PC-9 (cell line): ENCODE results near the gene MVP. TPM values are rescaled to one million over a fixed set of nuclear protein-coding genes. Genes with fewer than 3 reads are reported as not detected.

Source experiments
- BruUV-seq: library from RNA; stranded (reverse); fragments of 400-500 nt; replicated peaks from 2 replicates; lab custom pipeline; 2021; lab: Mats Ljungman, UMichigan
- CTCF ChIA-PET: fragments of 300-600 bp; sonication (Branson Sonifier 250); formaldehyde crosslinking; loops from one replicate; lab custom pipeline; 2022; ENCODE audit warnings: antibody characterized with exemption; lab: Charles Lee
- POLR2A ChIA-PET: fragments of 300-600 bp; sonication (Branson Sonifier 250); formaldehyde crosslinking; loops from one replicate; lab custom pipeline; 2022; ENCODE audit warnings: antibody characterized with exemption; ENCODE audit not compliant: unreplicated experiment; lab: Charles Lee
- DNase-seq, 2 experiments: peaks; one replicate each; pipeline versions ENCODE4 v3.0.0 to v3.0.0-alpha.2; 2015 to 2022; ENCODE audit warnings: mixed read lengths in 1 of 2
- H2AFZ ChIP-seq: fragments of 200-600 bp; sonication (generic); 2 replicates; pipeline ENCODE4 v1.8.1; 2017; ENCODE audit warnings: antibody characterized with exemption
- H3F3A ChIP-seq: fragments of 200-600 bp; sonication (generic); 2 replicates; pipeline ENCODE4 v1.8.1; 2017; ENCODE audit warnings: antibody characterized with exemption, mild to moderate bottlenecking, low read depth; ENCODE audit not compliant: insufficient read depth
- H3K27ac ChIP-seq: fragments of 200-600 bp; sonication (generic); 2 replicates; pipeline ENCODE4 v1.6.1; 2016; ENCODE audit warnings: mixed run types
- H3K27me3 ChIP-seq: fragments of 200-600 bp; sonication (generic); 2 replicates; pipeline ENCODE4 v1.6.1; 2016; ENCODE audit warnings: low read depth, mixed run types; ENCODE audit not compliant: insufficient read depth
- H3K36me3 ChIP-seq: fragments of 200-600 bp; sonication (generic); 2 replicates; pipeline ENCODE4 v1.6.1; 2016; ENCODE audit warnings: low read depth, mixed run types
- H3K4me1 ChIP-seq: fragments of 200-600 bp; sonication (generic); replicated peaks from 2 replicates; pipeline ENCODE4 v1.6.1; 2016; ENCODE audit warnings: mixed run types; ENCODE audit not compliant: insufficient read depth
- H3K4me2 ChIP-seq: fragments of 200-600 bp; sonication (generic); 2 replicates; pipeline ENCODE4 v1.6.1; 2017; ENCODE audit warnings: mixed run types
- H3K4me3 ChIP-seq: fragments of 200-600 bp; sonication (generic); 2 replicates; pipeline ENCODE4 v1.6.1; 2016; ENCODE audit warnings: mixed run types
- H3K79me2 ChIP-seq: fragments of 200-600 bp; sonication (generic); 2 replicates; pipeline ENCODE4 v1.6.1; 2017; ENCODE audit warnings: low read depth, mixed run types
- H3K9me2 ChIP-seq: fragments of 200-600 bp; sonication (generic); 2 replicates; pipeline ENCODE4 v1.8.1; 2017; ENCODE audit warnings: mild to moderate bottlenecking; ENCODE audit not compliant: insufficient read depth
- H3K9me3 ChIP-seq: fragments of 200-600 bp; sonication (generic); 2 replicates; pipeline ENCODE4 v1.8.1; 2016; ENCODE audit warnings: low read depth; ENCODE audit not compliant: insufficient read depth
- H4K20me1 ChIP-seq: fragments of 200-600 bp; sonication (generic); 2 replicates; pipeline ENCODE4 v1.8.1; 2017; ENCODE audit not compliant: insufficient read depth
- EZH2 ChIP-seq: fragments of 200-600 bp; sonication (generic); IDR thresholded peaks from 2 replicates; pipeline ENCODE4 v1.8.0; 2017; ENCODE audit warnings: antibody characterized with exemption, low read depth
- intact Hi-C: fragments of 100-400 bp; cut with micrococcal nuclease; formaldehyde crosslinking; loops from one replicate; pipeline ENCODE4 v1.10.0; 2022; ENCODE audit not compliant: unreplicated experiment
- total RNA-seq: library from RNA; stranded (reverse); gene quantifications from 2 replicates; pipeline ENCODE4 v1.2.3, GENCODE V29; 2021
- TF ChIP-seq, protein P1 (sequence below): fragments of 200-600 bp; sonication (generic); conservative IDR thresholded peaks from 2 replicates; pipeline ENCODE4 v1.6.1; 2017; ENCODE audit warnings: mixed run types, antibody characterized with exemption, mild to moderate bottlenecking, moderate library complexity

MVP gene
- total RNA-seq, 1 experiment from 2014 or later, result 208 TPM

DNA sequence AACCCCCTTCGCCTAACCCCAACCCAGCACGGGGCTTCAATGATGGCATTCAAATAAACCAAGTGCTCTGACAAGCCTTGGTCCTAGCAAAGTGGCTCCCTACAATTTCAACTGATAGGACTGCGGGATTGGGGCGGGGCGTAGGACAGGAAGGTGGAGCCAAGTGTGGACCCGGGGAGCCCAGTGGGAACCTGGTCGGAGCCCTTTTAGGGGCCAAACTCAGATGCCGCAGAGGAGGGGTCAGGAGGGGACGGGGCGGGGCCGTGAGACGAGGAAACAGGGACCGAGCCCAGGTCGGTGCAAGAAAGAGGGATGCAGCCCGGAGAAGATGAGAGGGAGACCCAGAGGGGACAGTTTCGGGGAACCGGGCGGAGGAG, 55.9 kb downstream of the MVP start:
- Histone ChIP-seq H2AFZ (no peak overlapping the region), H3K27ac (no peak overlapping the region), H3K36me3 (no peaks in the 10 kb centered on the region), H3K4me3 (no peak overlapping the region), H3F3A (peaks cover 13% of the 10 kb centered on the region; the same call in 1 of the 2 replicates), H3K27me3 (no peaks in the 10 kb centered on the region), H3K4me2 (no peak overlapping the region), H3K79me2 (no peaks in the 10 kb centered on the region), H4K20me1 (no peaks in the 10 kb centered on the region), H3K9me3 (no peaks in the 10 kb centered on the region), H3K9me2 (no peaks in the 10 kb centered on the region), H3K4me1 (no peaks in the 10 kb centered on the region)
- intact Hi-C loops, result no loop called here
- TF ChIP-seq, protein P1, sequence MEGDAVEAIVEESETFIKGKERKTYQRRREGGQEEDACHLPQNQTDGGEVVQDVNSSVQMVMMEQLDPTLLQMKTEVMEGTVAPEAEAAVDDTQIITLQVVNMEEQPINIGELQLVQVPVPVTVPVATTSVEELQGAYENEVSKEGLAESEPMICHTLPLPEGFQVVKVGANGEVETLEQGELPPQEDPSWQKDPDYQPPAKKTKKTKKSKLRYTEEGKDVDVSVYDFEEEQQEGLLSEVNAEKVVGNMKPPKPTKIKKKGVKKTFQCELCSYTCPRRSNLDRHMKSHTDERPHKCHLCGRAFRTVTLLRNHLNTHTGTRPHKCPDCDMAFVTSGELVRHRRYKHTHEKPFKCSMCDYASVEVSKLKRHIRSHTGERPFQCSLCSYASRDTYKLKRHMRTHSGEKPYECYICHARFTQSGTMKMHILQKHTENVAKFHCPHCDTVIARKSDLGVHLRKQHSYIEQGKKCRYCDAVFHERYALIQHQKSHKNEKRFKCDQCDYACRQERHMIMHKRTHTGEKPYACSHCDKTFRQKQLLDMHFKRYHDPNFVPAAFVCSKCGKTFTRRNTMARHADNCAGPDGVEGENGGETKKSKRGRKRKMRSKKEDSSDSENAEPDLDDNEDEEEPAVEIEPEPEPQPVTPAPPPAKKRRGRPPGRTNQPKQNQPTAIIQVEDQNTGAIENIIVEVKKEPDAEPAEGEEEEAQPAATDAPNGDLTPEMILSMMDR, result no peak
- TF ChIP-seq EZH2, result no peak
- CTCF ChIA-PET, result no interaction called here
- no TSS peak for BruUV-seq
- no peak for DNase-seq
- POLR2A ChIA-PET, result no interaction called here

DNA sequence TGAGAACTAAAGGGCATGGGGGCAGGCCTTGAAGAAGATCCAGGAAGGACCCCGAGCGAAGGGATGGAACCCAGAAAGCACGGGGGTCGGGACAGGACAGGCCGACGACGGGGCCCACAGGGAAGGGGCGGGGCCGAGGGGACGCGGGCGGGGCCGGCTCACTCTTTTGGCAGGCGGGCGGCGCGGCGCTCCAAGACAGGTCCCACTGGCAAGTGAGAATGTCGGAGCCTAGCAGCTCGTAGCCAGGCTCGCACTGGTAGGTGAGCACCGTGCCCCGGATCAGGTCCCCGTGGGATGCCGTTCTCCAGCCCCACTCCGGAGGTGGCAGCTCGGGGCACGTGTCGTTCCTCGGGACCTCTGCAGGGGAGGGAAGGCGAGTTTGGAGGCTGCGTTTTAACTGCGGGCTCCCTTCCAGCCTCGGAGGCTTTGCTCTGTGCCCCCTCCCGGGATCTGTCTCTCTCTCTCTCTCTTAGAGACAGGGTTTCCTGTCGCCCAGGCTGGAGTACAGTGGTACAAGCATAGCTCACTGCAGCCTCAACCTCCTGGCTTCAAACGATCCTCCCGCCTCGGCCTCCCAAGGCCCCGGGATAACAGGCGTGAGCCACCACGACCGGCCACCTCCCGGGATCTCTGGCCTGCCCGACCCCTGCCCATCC, 56.5 kb downstream of the MVP start:
- intact Hi-C loops, result no loop called here
- Histone ChIP-seq H3F3A (peaks cover 13% of the 10 kb centered on the region; the same call in 1 of the 2 replicates), H3K9me2 (no peaks in the 10 kb centered on the region), H2AFZ (no peak overlapping the region), H3K9me3 (no peaks in the 10 kb centered on the region), H3K4me1 (no peaks in the 10 kb centered on the region), H3K36me3 (no peaks in the 10 kb centered on the region), H3K27ac (no peak overlapping the region), H3K4me2 (no peak overlapping the region), H3K4me3 (no peak overlapping the region), H3K79me2 (no peaks in the 10 kb centered on the region), H4K20me1 (no peaks in the 10 kb centered on the region), H3K27me3 (no peaks in the 10 kb centered on the region)
- no peak for TF ChIP-seq EZH2
- TF ChIP-seq, protein P1, result no peak
- DNase-seq, result no peak
- no TSS peak for BruUV-seq
- ChIA-PET POLR2A (no interaction called here), CTCF (no interaction called here)

DNA sequence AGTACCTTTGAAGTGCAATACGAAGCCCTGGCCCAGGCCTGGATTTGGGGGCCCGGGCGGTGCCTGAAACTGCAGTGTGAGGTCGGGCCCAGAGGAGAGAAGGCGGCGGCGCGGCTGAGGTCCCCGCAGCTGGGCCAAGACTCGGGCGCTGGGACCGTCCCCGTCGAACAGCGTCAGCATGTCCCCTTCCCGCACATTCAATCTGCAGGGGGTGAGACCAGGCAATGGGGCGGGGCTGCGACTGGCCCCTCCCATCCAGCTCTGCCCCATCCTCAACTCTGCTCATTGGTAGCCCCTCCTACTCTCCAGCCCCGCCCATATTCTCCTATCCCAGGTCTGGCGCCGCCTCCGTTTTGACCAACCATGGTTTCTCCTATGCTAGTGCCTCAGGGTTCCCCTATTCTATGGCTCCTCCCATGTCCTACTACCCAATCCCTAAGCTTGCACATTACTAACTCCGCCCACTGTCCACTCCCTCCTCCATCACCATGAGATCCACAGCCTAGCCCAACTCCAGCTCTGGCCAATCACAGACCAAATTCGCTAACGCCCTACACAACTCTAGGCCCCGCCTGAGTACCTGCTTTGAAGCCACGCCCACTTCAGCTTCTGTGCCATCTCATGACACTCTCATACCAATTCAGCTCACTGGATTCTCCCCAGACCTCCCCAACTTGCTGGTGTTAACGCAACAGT, 57.2 kb downstream of the MVP start:
- DNase-seq, result peak in 1 of 2 experiments; percentile 51
- CTCF ChIA-PET, result interaction anchor here (0.5 to 1.0 kb wide), 2 partner anchors 136 to 177 kb away, joined by 3 to 5 read pairs; no protein-coding TSS in a partner anchor
- H2AFZ ChIP-seq, result no peak overlapping the region

More for the DNA sequence above, 57.2 kb downstream of the MVP start:
- H3K4me3 ChIP-seq, result no peak overlapping the region
- H3K9me2 ChIP-seq, result no peaks in the 10 kb centered on the region
- H3K79me2 ChIP-seq, result no peaks in the 10 kb centered on the region
- H3K4me1 ChIP-seq, result no peaks in the 10 kb centered on the region
- no peaks in the 10 kb centered on the region for H4K20me1 ChIP-seq
- intact Hi-C loops, result no loop called here
- TF ChIP-seq, protein P1, result no peak
- TF ChIP-seq EZH2, result no peak
- no peaks in the 10 kb centered on the region for H3K36me3 ChIP-seq
- H3K27me3 ChIP-seq, result no peaks in the 10 kb centered on the region
- peaks cover 13% of the 10 kb centered on the region; the same call in 1 of the 2 replicates for H3F3A ChIP-seq
- H3K4me2 ChIP-seq, result no peak overlapping the region
- no peak overlapping the region for H3K27ac ChIP-seq
- POLR2A ChIA-PET, result interaction anchor here (0.6 kb wide), 1 partner anchor 881 kb away, joined by 27 read pairs; no protein-coding TSS in a partner anchor
- no peaks in the 10 kb centered on the region for H3K9me3 ChIP-seq
- BruUV-seq, result no TSS peak
